ENCODE data around the gene KRTAP6-3. TPM values are rescaled to one million over a fixed set of nuclear protein-coding genes. Genes with fewer than 3 reads are reported as not detected.

The KRTAP6-3 gene
- total and polyA plus RNA-seq, 12 donors, result not detected

DNA sequence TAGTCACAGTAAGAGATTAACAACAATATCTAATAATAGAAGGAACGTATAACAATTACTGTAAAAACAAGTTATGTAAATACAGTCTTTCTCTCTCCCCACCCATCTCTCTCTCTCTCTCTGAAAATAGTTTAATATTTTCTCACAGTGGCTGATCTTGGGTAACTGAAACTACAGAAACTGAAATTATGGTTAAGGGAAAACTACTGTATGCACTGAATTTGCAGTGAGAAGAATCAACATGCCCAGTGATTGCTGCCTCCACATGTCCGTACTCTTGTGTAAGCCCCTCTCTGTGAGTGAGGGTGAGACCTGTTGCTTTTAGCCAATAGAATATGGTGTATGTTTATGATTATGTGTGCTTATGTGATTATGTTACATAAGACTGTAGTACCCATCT, 19.9 kb downstream of the KRTAP6-3 start:
- WGBS, 4 donors, result 64 to 88% (median 81%) methylated on average over 2 of the region's 2 CpGs
- intact Hi-C loops (cut with DNase I), result no loop called here
- Histone ChIP-seq H3K4me3 (no peak overlapping the region), H3K27ac (no peak overlapping the region), H3K36me3 (replicated peaks in 1 of 2) (no peaks in the 10 kb centered on the region), H3K4me1 (replicated peaks in 1 of 2) (no peaks in the 10 kb centered on the region), H3K9me3 (replicated peaks in 1 of 3) (no peaks in the 10 kb centered on the region), H3K27me3 (no peaks in the 10 kb centered on the region)
- no peak for TF ChIP-seq POLR2A (IDR thresholded peaks at IDR 0.05)
- no peak for TF ChIP-seq CTCF (IDR thresholded peaks at IDR 0.05)
- DNase-seq, result no peak

GRCh38 chr21:30613836-30614235, 21.6 kb downstream of the KRTAP6-3 start, which contains the start of gene KRTAP6-1:
Gene KRTAP6-1, minus strand, starts transcription at chr21:30613930. Its CDS starts 26 bp downstream, at chr21:30613904.
- TF ChIP-seq CTCF (IDR thresholded peaks at IDR 0.05) (no peak), POLR2A (IDR thresholded peaks at IDR 0.05) (no peak)
- no peak within 1 kb of the TSS for H3K27ac ChIP-seq
- 69 to 80% (median 73%) methylated on average over 1 to 2 of the region's 2 CpGs for WGBS, 4 donors
- H3K9me3 ChIP-seq (replicated peaks in 1 of 3), result no peaks in the 10 kb centered on the region
- intact Hi-C loops (cut with DNase I), result no loop called here
- H3K4me1 ChIP-seq (replicated peaks in 1 of 2), result no peaks in the 10 kb centered on the region
- H3K36me3 ChIP-seq (replicated peaks in 1 of 2), result no peaks in the 10 kb centered on the region
- no peak within 1 kb of the TSS for H3K4me3 ChIP-seq
- DNase-seq, result no peak
- H3K27me3 ChIP-seq, result no peaks in the 10 kb centered on the region

GRCh38 chr21:30615199-30615598, 23.0 kb downstream of the KRTAP6-3 start:
- Histone ChIP-seq H3K9me3 (replicated peaks in 1 of 3) (no peaks in the 10 kb centered on the region), H3K27me3 (no peaks in the 10 kb centered on the region), H3K36me3 (replicated peaks in 1 of 2) (no peaks in the 10 kb centered on the region), H3K4me1 (replicated peaks in 1 of 2) (no peaks in the 10 kb centered on the region), H3K27ac (no peak overlapping the region), H3K4me3 (no peak overlapping the region)
- TF ChIP-seq CTCF (IDR thresholded peaks at IDR 0.05) (no peak), POLR2A (IDR thresholded peaks at IDR 0.05) (no peak)
- intact Hi-C loops (cut with DNase I), result no loop called here
- DNase-seq, result no peak

DNA sequence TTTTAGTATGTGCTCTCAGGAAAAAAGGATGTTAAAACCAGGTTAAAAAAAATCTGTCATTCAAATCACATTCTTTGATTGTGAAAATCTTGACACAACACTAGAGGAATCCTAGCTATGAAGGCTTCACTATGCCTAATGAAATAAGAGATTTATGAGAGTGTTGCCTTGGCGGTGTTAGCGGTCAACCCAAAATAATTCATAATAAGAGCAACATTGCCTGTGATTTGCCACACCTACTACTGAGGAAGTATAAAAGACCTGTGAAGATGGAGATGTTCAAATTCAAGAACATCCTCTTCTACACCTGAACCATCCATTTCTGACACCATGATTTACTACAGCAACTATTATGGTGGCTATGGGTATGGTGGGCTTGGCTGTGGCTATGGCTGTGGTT, 23.9 kb downstream of the KRTAP6-3 start, which contains the start of gene KRTAP20-1:
TSS of gene KRTAP20-1 (plus strand) at position 301 of the 400 bp plus-strand sequence. CDS start at position 331, 30 bp downstream.
- no peak within 1 kb of the TSS for H3K4me3 ChIP-seq
- no peak for DNase-seq
- TF ChIP-seq POLR2A (IDR thresholded peaks at IDR 0.05) (no peak), CTCF (IDR thresholded peaks at IDR 0.05) (no peak)
- intact Hi-C loops (cut with DNase I), result no loop called here
- no peaks in the 10 kb centered on the region for H3K4me1 ChIP-seq (replicated peaks in 1 of 2)
- 79 to 93% (median 91%) methylated on average over 2 of the region's 2 CpGs for WGBS, 4 donors
- no peaks in the 10 kb centered on the region for H3K27me3 ChIP-seq
- no peaks in the 10 kb centered on the region for H3K36me3 ChIP-seq (replicated peaks in 1 of 2)
- H3K27ac ChIP-seq, result no peak within 1 kb of the TSS
- no peaks in the 10 kb centered on the region for H3K9me3 ChIP-seq (replicated peaks in 1 of 3)
